ENCODE results near the gene SLC6A11.

DNA sequence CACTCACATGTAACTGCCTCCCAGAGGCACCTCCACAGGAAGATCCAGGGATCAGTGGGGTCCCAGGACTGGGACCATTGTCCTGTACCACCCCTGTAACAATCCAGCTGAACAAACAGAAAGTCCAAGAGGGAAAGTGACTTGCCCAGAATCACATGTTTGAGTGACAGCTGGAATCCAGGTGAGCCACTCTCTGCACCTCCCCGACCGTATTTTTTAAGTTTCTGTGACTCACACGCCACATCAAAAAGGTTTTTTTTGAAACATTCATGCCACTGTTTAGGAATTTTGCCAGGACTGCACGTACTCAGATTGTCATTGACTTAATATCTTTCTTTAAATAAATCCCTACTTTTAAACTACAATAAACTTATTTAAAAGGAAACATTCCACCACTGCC, 166.8 kb downstream of the SLC6A11 start:
- TF ChIP-seq, protein P1, sequence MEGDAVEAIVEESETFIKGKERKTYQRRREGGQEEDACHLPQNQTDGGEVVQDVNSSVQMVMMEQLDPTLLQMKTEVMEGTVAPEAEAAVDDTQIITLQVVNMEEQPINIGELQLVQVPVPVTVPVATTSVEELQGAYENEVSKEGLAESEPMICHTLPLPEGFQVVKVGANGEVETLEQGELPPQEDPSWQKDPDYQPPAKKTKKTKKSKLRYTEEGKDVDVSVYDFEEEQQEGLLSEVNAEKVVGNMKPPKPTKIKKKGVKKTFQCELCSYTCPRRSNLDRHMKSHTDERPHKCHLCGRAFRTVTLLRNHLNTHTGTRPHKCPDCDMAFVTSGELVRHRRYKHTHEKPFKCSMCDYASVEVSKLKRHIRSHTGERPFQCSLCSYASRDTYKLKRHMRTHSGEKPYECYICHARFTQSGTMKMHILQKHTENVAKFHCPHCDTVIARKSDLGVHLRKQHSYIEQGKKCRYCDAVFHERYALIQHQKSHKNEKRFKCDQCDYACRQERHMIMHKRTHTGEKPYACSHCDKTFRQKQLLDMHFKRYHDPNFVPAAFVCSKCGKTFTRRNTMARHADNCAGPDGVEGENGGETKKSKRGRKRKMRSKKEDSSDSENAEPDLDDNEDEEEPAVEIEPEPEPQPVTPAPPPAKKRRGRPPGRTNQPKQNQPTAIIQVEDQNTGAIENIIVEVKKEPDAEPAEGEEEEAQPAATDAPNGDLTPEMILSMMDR (conservative IDR thresholded peaks at IDR 0.05; ENCODE audit: low read depth, low read length), result no peak
- no peak for TF ChIP-seq EZH2 (IDR thresholded peaks at IDR 0.05; ENCODE audit: borderline replicate concordance, low read depth, low read length, poor library complexity, severe bottlenecking)
